ENCODE results near the gene INPP4B.
A peak's percentile ranks its signal among the peaks of the same experiment; 100 is the strongest.

INPP4B gene

DNA sequence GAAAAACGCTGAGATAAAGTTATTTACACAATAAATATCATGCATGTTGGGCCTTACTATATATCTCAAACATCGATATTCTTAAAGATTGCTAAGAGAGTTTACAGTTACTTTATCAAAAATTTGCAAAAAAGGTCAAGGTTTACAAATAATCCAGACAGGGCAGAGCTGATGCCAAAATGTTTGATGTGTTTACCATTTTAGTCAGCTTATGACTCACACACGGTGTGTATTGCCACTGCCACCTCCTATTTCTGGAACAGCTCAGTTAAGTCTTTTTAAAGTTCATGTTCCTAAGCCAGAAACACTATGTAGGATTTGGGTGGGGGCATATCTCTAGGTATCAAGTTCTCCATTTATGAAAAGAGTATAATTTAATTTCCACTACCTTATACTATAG is 580.6 kb downstream of the INPP4B start:
- H3K4ac ChIP-seq (ENCODE audit: low read length) = no peak overlapping the region
- no peak overlapping the region for H3K27ac ChIP-seq (replicated peaks; ENCODE audit: low read length)
- H3K4me1 ChIP-seq (ENCODE audit: control insufficient read depth in 2 of 2, insufficient read depth in 1 of 2, low read depth in 1 of 2, low read length in 2 of 2) = peaks cover 0 to 13% of the 10 kb centered on the region in 2 donors
- H3K9ac ChIP-seq (ENCODE audit: low read depth, low read length, poor library complexity) = no peak overlapping the region
- H3K9me3 ChIP-seq (replicated peaks in 1 of 2; ENCODE audit: control insufficient read depth in 2 of 2, insufficient read depth in 1 of 2, low read depth in 1 of 2, low read length in 2 of 2) = peaks cover 0 to 4% of the 10 kb centered on the region in 2 donors
- no peak overlapping the region for H3K14ac ChIP-seq (ENCODE audit: low read length)
- H3K23ac ChIP-seq (ENCODE audit: low read depth, low read length, poor library complexity) = no peak overlapping the region
- no peak for DNase-seq (ENCODE audit: low spot score)
- no peak overlapping the region for H4K91ac ChIP-seq (ENCODE audit: low read depth, low read length, poor library complexity)
- no peak overlapping the region for H3K18ac ChIP-seq (ENCODE audit: low read length)
- H2AK5ac ChIP-seq (ENCODE audit: low read depth, low read length) = no peak overlapping the region
- H2BK5ac ChIP-seq (ENCODE audit: low read length) = no peak overlapping the region
- no peaks in the 10 kb centered on the region for H3K79me1 ChIP-seq (ENCODE audit: low read depth, low read length)
- no peak overlapping the region for H3K4me2 ChIP-seq (ENCODE audit: insufficient read depth, low read length, poor library complexity, severe bottlenecking)
- H2BK120ac ChIP-seq (ENCODE audit: low read depth, low read length) = no peak overlapping the region
- H3K4me3 ChIP-seq (ENCODE audit: low read length in 2 of 2) = no peak overlapping the region
- no peak overlapping the region for H2AFZ ChIP-seq (ENCODE audit: low read length)
- H2BK15ac ChIP-seq (ENCODE audit: low read length) = no peak overlapping the region
- H3K27me3 ChIP-seq (ENCODE audit: control insufficient read depth in 3 of 3, insufficient read depth in 3 of 3, low read depth in 1 of 3, low read length in 3 of 3) = no peaks in the 10 kb centered on the region
- H3K36me3 ChIP-seq (replicated peaks in 1 of 2; ENCODE audit: control insufficient read depth in 2 of 2, insufficient read depth in 2 of 2, low read length in 2 of 2) = no peaks in the 10 kb centered on the region
- H4K8ac ChIP-seq (ENCODE audit: low read depth, low read length) = no peak overlapping the region
- no peak overlapping the region for H2BK12ac ChIP-seq (ENCODE audit: low read length)
- no CpG with 5 or more reads among the region's 3 CpGs for WGBS, 2 donors (ENCODE audit: extremely low coverage in 2 of 2, insufficient read length in 2 of 2, insufficient replicate concordance in 1 of 2)

DNA sequence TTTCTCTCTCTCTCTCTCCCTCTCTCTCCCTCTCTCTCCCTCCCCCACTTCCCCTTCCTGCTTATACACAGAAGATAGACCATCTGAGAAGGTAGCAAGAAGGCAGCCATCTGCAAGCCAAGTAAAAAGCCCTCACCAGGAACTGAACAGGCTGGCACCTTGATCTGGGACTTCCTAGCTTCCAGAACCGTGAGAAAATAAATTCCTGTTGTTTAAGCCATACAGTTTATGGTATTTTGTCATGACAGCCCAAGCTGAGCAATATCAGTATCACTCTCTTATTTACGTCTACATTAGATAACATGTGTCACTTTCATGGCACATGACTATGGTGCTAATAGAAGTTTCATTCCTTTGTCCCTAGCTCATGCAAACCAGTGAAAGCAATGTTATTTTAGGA is 581.1 kb downstream of the INPP4B start:
- Histone ChIP-seq H3K4ac (ENCODE audit: low read length) (no peak overlapping the region), H3K9me3 (replicated peaks in 1 of 2; ENCODE audit: control insufficient read depth in 2 of 2, insufficient read depth in 1 of 2, low read depth in 1 of 2, low read length in 2 of 2) (peaks cover 0 to 4% of the 10 kb centered on the region in 2 donors), H2BK5ac (ENCODE audit: low read length) (no peak overlapping the region), H2BK12ac (ENCODE audit: low read length) (no peak overlapping the region), H2AFZ (ENCODE audit: low read length) (no peak overlapping the region), H3K9ac (ENCODE audit: low read depth, low read length, poor library complexity) (no peak overlapping the region), H3K23ac (ENCODE audit: low read depth, low read length, poor library complexity) (no peak overlapping the region), H2BK15ac (ENCODE audit: low read length) (no peak overlapping the region), H3K79me1 (ENCODE audit: low read depth, low read length) (no peaks in the 10 kb centered on the region), H4K91ac (ENCODE audit: low read depth, low read length, poor library complexity) (no peak overlapping the region), H3K14ac (ENCODE audit: low read length) (no peak overlapping the region), H4K8ac (ENCODE audit: low read depth, low read length) (no peak overlapping the region), H3K36me3 (replicated peaks in 1 of 2; ENCODE audit: control insufficient read depth in 2 of 2, insufficient read depth in 2 of 2, low read length in 2 of 2) (no peaks in the 10 kb centered on the region), H3K27me3 (ENCODE audit: control insufficient read depth in 3 of 3, insufficient read depth in 3 of 3, low read depth in 1 of 3, low read length in 3 of 3) (no peaks in the 10 kb centered on the region), H3K27ac (replicated peaks; ENCODE audit: low read length) (no peak overlapping the region), H2BK120ac (ENCODE audit: low read depth, low read length) (no peak overlapping the region), H3K4me2 (ENCODE audit: insufficient read depth, low read length, poor library complexity, severe bottlenecking) (no peak overlapping the region), H3K4me3 (ENCODE audit: low read length in 2 of 2) (no peak overlapping the region), H3K18ac (ENCODE audit: low read length) (no peak overlapping the region), H3K4me1 (ENCODE audit: control insufficient read depth in 2 of 2, insufficient read depth in 1 of 2, low read depth in 1 of 2, low read length in 2 of 2) (peaks cover 0 to 9% of the 10 kb centered on the region in 2 donors), H2AK5ac (ENCODE audit: low read depth, low read length) (no peak overlapping the region)
- no peak for DNase-seq (ENCODE audit: low spot score)
- no CpG with 5 or more reads among the region's 2 CpGs for WGBS, 2 donors (ENCODE audit: extremely low coverage in 2 of 2, insufficient read length in 2 of 2, insufficient replicate concordance in 1 of 2)

DNA sequence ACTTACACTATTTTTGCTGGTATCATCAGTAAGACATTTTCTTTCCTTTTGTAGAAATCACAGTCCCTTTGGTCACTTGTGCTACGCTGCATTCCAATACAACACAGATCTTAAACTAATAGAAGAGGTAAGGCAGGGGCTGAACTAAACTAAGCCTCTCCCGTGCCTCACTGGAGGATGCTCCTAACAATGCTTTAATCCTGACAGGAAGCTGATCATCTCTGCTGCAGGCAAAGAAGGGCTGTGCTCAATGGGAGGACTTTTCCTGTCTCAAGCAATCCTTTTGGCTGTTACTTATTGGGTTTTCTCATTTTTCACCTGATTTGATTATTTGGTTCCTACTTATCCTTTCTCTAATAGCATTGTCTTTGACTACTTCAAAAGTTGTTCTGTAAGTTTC is 583.1 kb downstream of the INPP4B start:
- H3K4me3 ChIP-seq (ENCODE audit: low read length in 2 of 2) = no peak overlapping the region
- no peak overlapping the region for H2AFZ ChIP-seq (ENCODE audit: low read length)

DNA sequence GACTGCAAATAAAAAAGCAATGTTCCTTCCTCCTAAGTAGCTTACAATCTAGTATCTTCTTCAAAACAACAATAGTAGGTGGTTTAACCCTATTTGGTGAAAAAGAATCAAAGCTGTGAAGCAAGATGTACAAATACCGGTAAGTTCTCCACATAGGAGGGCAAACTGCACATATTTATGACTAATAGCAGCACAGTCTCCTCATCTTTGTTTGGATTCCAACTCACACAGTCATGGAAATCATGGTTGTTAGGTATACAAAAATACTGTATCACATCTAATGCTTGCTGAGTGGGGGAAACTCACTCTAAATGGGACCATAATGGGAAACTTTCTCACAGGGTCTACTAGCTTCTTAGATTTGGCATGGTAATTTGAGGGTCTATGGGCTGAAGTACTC is 597.2 kb downstream of the INPP4B start:
- H2BK15ac ChIP-seq (ENCODE audit: low read length) = no peak overlapping the region
- no peak for DNase-seq (ENCODE audit: low spot score)
- H2AFZ ChIP-seq (ENCODE audit: low read length) = no peak overlapping the region
- no peaks in the 10 kb centered on the region for H3K9me3 ChIP-seq (replicated peaks in 1 of 2; ENCODE audit: control insufficient read depth in 2 of 2, insufficient read depth in 1 of 2, low read depth in 1 of 2, low read length in 2 of 2)
- H3K4me1 ChIP-seq (ENCODE audit: control insufficient read depth in 2 of 2, insufficient read depth in 1 of 2, low read depth in 1 of 2, low read length in 2 of 2) = no peaks in the 10 kb centered on the region
- H2AK5ac ChIP-seq (ENCODE audit: low read depth, low read length) = no peak overlapping the region
- no peak overlapping the region for H3K4me2 ChIP-seq (ENCODE audit: insufficient read depth, low read length, poor library complexity, severe bottlenecking)
- WGBS, 2 donors (ENCODE audit: extremely low coverage in 2 of 2, insufficient read length in 2 of 2, insufficient replicate concordance in 1 of 2) = no CpG with 5 or more reads among the region's 1 CpG
- no peaks in the 10 kb centered on the region for H3K79me1 ChIP-seq (ENCODE audit: low read depth, low read length)
- no peak overlapping the region for H3K9ac ChIP-seq (ENCODE audit: low read depth, low read length, poor library complexity)
- H2BK5ac ChIP-seq (ENCODE audit: low read length) = no peak overlapping the region
- no peaks in the 10 kb centered on the region for H3K27me3 ChIP-seq (ENCODE audit: control insufficient read depth in 3 of 3, insufficient read depth in 3 of 3, low read depth in 1 of 3, low read length in 3 of 3)
- no peak overlapping the region for H3K23ac ChIP-seq (ENCODE audit: low read depth, low read length, poor library complexity)
- H3K36me3 ChIP-seq (replicated peaks in 1 of 2; ENCODE audit: control insufficient read depth in 2 of 2, insufficient read depth in 2 of 2, low read length in 2 of 2) = no peaks in the 10 kb centered on the region
- H3K4ac ChIP-seq (ENCODE audit: low read length) = no peak overlapping the region
- no peak overlapping the region for H2BK120ac ChIP-seq (ENCODE audit: low read depth, low read length)
- no peak overlapping the region for H3K14ac ChIP-seq (ENCODE audit: low read length)
- no peak overlapping the region for H3K27ac ChIP-seq (replicated peaks; ENCODE audit: low read length)
- no peak overlapping the region for H2BK12ac ChIP-seq (ENCODE audit: low read length)
- H3K4me3 ChIP-seq (ENCODE audit: low read length in 2 of 2) = no peak overlapping the region
- no peak overlapping the region for H4K8ac ChIP-seq (ENCODE audit: low read depth, low read length)
- no peak overlapping the region for H3K18ac ChIP-seq (ENCODE audit: low read length)
- no peak overlapping the region for H4K91ac ChIP-seq (ENCODE audit: low read depth, low read length, poor library complexity)

More for the DNA sequence above, 583.1 kb downstream of the INPP4B start:
- Histone ChIP-seq H3K14ac (ENCODE audit: low read length) (no peak overlapping the region), H2BK15ac (ENCODE audit: low read length) (no peak overlapping the region), H3K27ac (replicated peaks; ENCODE audit: low read length) (no peak overlapping the region), H3K27me3 (ENCODE audit: control insufficient read depth in 3 of 3, insufficient read depth in 3 of 3, low read depth in 1 of 3, low read length in 3 of 3) (no peaks in the 10 kb centered on the region), H3K36me3 (replicated peaks in 1 of 2; ENCODE audit: control insufficient read depth in 2 of 2, insufficient read depth in 2 of 2, low read length in 2 of 2) (no peaks in the 10 kb centered on the region), H3K79me1 (ENCODE audit: low read depth, low read length) (no peaks in the 10 kb centered on the region), H4K8ac (ENCODE audit: low read depth, low read length) (no peak overlapping the region), H2AK5ac (ENCODE audit: low read depth, low read length) (no peak overlapping the region), H3K18ac (ENCODE audit: low read length) (no peak overlapping the region), H3K23ac (ENCODE audit: low read depth, low read length, poor library complexity) (no peak overlapping the region), H3K4ac (ENCODE audit: low read length) (no peak overlapping the region), H2BK5ac (ENCODE audit: low read length) (no peak overlapping the region), H4K91ac (ENCODE audit: low read depth, low read length, poor library complexity) (no peak overlapping the region), H3K4me1 (ENCODE audit: control insufficient read depth in 2 of 2, insufficient read depth in 1 of 2, low read depth in 1 of 2, low read length in 2 of 2) (no peaks in the 10 kb centered on the region), H3K9me3 (replicated peaks in 1 of 2; ENCODE audit: control insufficient read depth in 2 of 2, insufficient read depth in 1 of 2, low read depth in 1 of 2, low read length in 2 of 2) (no peaks in the 10 kb centered on the region), H3K9ac (ENCODE audit: low read depth, low read length, poor library complexity) (no peak overlapping the region), H3K4me2 (ENCODE audit: insufficient read depth, low read length, poor library complexity, severe bottlenecking) (no peak overlapping the region), H2BK120ac (ENCODE audit: low read depth, low read length) (no peak overlapping the region), H2BK12ac (ENCODE audit: low read length) (no peak overlapping the region)
- peak; percentile 8 for DNase-seq (ENCODE audit: low spot score)
- no CpG with 5 or more reads among the region's 2 CpGs for WGBS, 2 donors (ENCODE audit: extremely low coverage in 2 of 2, insufficient read length in 2 of 2, insufficient replicate concordance in 1 of 2)
